Astrocyte of the hippocampus (primary cell): ENCODE measurements around the gene ARHGDIA.
A peak's percentile ranks its signal among the peaks of the same experiment; 100 is the strongest.
"Not testable (repeated sequence)": the region's sequence is repeated elsewhere in the genome, so short reads cannot be mapped to it uniquely, and the experiment has no call there.

ENCODE experiments used
- DNase-seq: peaks from one replicate; pipeline ENCODE4 v3.0.0; 2011; ENCODE audit warnings: low read depth, low spot score

The ARHGDIA gene

DNA sequence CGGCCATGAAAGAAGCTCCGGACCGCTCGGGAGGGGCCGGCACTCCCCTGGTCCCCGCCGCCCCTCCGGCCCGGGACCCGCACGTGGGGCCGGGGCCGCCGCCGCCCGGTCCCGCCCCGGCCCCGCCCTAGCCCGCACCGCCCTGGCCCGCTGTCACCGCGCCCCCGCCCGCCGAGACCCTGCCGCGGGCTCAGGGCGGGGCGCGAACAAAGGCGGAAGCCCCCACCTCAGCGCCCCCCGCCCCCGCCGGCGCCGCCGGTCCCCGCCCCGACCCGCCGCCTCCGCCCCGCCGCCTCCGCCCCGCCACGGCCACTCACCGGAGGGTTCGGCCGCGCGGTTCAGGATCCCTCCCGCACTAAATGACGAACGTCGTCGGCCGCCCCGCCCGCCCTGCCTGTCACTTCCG, at the start of gene ARHGDIA:
Gene ARHGDIA (minus strand): TSS at position 357 of the 406 bp plus-strand sequence. CDS start 1,407 bp downstream, outside the sequence.
- DNase-seq, result peak; percentile 48

GRCh38 chr17:81918832-81919545, 47.9 kb upstream of the ARHGDIA start:
- no peak for DNase-seq

GRCh38 chr17:81918333-81918669, 47.2 kb upstream of the ARHGDIA start:
- DNase-seq, result not testable (repeated sequence)

GRCh38 chr17:81917565-81918332, 46.6 kb upstream of the ARHGDIA start, which contains the start of gene SIRT7:
SIRT7 (minus strand) TSS chr17:81918176; CDS start chr17:81918131, 45 bp downstream.
- DNase-seq, result peak; percentile 89

DNA sequence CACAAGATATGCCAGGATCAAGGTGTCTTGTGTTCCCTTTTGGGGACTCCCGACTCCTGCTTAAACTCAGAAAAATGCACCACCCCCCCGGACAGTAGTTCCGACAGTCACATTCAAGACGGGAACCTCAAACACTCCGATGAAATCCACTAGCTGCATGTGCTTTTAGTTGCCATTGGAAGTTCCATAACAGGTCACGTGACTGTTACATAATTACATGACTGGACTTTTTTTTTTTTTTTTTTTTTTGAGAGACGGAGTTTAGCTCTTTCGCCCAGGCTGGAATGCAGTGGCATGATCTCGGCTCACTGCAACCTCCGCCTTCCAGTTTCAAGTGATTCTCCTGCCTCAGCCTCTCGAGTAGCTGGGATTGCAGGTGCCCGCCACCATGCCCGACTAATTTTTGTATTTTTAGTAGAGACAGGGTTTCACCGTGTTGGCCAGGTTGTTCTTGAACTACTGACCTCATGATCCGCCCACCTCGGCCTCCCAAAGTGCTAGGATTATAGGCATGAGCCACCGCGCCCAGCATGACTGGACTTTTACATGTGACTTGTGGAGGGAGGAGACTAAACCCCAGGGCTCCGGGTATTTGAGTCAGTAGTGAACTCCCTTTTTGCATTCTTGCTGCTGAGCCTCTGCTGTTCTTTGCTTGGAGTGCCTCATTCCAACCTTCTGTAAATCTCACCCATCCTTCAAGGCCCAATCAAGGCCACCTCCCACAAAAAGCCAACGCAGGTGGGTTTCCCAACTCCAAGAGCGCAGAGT, 45.3 kb upstream of the ARHGDIA start:
- peak; percentile 60 for DNase-seq

- DNase-seq, result no peak
These were observed 44.2 kb upstream of the ARHGDIA start for GRCh38 chr17:81915331-81915730.

DNA sequence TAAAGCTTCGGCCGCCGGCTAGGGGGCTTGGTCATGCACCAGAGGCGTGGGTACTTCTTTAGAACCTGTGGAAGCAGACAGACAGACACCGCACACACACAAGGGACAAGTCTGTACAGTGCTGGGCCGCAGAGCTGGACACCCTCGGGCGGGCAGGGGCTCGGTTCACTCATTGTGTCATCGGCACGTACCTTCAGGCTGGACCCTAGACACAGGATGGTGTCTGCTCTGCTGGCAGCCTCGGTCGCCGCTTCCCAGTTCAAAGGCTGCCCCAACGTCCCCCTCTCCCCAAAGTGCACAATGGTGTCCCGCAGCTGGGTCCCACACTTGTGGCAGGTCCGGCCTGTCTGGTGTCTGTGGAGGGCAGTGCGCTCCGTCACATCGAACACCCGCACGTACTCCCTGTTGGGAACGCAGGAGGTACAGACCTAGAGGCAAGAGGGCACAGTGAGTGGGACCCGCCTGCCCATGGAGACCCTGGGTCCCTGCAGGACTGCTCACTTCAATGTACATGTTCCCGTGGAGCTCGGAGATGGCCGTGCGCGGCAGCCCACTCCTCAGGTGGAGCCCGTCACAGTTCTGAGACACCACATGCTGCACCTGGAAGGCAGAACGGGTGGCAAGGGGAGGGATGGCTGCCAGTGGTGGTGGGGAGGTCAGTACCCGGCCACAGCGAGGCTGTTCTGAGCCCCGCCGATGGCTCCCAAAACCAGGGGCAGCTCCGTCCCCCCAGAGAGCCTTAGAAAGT, 43.1 kb upstream of the ARHGDIA start:
- no peak for DNase-seq

- DNase-seq, result no peak
These were observed 42.4 kb upstream of the ARHGDIA start for GRCh38 chr17:81913394-81914102.

DNA sequence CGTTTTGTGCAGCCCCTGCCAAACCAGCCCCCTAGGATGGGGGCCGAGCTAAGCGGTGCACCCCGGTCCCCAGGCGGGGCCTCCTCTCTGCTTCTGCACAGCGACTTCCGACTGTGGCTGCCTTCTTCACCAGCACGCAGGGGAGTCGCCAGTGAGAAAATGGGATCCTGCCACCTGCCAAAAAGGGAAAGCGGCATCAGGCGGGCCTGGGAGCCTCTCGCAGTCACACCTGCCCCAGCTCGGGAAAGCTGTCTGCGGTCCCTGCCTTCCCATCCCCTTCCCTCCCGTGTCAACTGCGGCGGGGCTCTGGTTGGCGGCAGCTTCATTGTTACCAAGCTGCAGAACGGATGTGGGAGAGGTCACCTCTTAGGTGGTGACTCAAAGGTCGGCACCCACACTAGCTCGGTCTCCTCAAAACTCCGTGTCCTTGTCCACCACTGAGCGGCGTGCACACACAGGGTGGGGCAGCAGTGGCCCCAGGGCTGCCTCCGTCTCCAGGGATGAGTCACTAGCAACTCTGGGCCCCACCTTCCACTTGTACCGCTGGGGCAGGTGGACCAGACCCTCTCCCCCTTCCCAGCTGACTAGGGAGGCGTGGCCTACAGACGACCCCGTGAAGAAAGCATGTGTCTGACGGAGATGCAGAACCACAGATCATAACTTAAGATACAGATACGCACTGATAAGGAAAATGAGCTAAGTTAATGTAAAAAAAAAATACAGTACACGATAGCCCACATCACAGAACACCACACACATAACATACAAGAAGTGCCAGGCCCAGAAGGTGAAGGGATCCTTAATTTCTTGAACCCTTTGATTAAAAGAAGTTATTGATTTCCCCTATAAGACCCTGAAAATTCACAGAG, 41.5 kb upstream of the ARHGDIA start:
- no peak for DNase-seq

GRCh38 chr17:81911969-81912368, 40.8 kb upstream of the ARHGDIA start:
- no peak for DNase-seq

DNA sequence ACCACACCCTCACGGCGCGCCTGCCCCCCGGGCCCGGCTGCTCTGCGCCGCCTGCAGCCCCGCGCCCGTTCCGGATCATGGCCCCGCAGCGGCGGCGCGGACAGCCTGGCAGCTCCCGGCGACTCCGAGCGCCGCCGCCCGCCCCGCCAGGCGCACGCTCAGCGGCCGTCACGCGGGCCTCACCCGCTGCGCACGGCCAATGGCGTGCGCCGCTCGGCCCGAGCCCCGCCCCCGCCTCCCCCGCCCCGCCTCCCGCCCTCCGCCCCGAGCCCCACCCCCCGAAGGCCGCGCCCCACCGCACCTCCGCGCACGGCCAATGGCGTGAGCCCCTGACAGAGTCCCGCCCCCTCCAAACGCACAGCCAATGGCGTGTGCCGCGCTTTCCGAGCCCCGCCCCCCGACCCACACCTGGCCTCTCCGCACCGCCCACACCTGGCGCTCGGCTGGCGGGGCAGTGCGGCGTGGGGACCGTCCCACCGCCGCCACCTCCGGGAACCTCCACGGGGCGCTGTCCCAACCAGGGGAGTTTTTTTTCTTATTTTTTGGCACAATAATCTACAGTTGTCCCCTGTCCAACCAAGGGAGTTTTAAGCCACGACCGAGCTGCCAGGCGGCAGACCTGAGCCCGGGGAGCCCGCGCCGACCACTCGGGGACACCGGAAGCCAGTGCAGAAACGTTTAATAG, 40.3 kb upstream of the ARHGDIA start, which contains the start of gene PCYT2:
Gene PCYT2 (minus strand): TSS at position 123 of the 685 bp plus-strand sequence. CDS start 44 bp downstream, at position 79.
- DNase-seq, result peak; percentile 93

DNA sequence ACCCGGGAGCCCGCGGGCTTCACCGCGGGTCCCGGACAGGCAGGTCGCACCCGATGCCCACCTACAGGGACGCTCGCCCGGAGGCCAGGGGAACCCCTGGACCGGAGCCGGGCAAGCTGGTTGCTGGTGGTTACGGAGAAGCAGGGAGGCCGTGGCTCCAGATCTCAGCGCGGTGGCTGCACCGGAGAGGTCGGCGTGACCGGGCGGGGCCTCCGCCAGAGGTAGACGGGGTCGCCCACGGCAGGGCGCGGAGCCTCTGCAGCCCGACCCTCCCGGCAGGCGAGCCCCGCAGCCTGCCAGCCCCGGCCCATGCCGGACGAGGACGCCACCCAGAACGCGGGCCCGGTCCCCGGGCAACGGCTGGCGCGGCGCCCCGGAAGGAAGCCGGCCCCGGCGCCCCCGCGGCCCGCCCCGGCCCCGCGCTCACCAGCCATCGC, 39.7 kb upstream of the ARHGDIA start:
- DNase-seq, result peak; percentile 54

GRCh38 chr17:81909966-81910839, 39.1 kb upstream of the ARHGDIA start:
- DNase-seq, result peak; percentile 34

DNA sequence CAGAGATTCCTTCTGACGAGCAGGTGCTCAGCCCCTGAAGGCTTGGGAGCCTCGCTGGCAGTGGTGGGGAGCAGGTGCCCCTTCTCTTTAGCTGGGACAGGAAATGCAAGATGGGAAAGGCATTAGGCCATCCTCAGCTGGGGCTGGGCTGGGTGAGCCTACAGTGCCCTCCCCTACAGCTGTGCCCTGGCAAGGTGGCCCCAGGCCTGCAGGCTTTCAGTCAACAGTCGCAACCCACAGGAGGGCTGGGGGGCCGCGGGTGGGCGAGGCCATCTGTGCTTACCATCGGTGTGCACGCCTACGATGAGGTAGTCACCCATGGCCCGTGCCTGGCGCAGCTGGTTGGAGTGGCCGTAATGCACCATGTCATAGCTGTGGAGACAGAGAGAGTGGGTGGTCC, 38.1 kb upstream of the ARHGDIA start:
- no peak for DNase-seq

- no peak for DNase-seq
These were observed 37.7 kb upstream of the ARHGDIA start for GRCh38 chr17:81908793-81909192.

GRCh38 chr17:81907219-81908145, 36.3 kb upstream of the ARHGDIA start:
- no peak for DNase-seq
